NCI-H146 (cell line): ENCODE data around the gene TRANK1.
"Not testable (repeated sequence)": the region's sequence is repeated elsewhere in the genome, so short reads cannot be mapped to it uniquely, and the experiment has no call there.

ENCODE experiments used
- DNase-seq: peaks from one replicate; lab custom pipeline; 2025; lab: John Stamatoyannopoulos, UW

The TRANK1 gene

DNA sequence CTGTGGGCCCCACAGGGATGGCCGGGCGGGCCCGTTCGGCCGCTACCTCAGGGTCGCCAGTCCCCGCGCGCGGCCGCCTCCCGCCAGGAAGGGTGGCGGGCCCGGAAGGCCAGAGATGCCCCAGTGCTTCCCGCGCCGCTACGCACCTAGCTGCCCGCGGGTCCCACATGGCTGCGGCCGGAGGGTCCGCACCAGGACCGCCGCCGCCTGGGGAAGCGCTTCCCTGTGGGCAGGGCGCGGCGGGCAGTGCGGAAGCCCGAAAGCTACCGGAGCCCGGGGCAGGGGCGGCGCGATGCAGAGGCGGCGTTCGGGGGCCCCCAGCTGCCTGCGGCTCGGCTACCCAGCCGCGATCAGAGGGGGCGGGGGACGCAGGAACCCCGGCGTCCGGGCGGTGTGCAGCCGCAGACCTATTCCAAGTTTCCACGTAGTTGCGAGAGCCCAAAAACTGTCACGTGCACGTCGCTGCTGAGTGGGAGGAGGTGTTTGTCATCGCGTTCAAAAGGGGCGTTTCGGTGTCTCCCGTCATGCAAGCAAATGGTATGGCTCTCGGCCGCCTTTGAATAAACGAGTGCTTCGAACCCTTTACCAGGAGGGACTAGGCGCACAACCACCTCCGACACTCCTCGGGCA, at the start of gene TRANK1:
TRANK1 (minus strand) TSS at position 414 of the 630 bp plus-strand sequence; CDS start at position 169, 245 bp downstream.
- DNase-seq, result peak; percentile 56

DNA sequence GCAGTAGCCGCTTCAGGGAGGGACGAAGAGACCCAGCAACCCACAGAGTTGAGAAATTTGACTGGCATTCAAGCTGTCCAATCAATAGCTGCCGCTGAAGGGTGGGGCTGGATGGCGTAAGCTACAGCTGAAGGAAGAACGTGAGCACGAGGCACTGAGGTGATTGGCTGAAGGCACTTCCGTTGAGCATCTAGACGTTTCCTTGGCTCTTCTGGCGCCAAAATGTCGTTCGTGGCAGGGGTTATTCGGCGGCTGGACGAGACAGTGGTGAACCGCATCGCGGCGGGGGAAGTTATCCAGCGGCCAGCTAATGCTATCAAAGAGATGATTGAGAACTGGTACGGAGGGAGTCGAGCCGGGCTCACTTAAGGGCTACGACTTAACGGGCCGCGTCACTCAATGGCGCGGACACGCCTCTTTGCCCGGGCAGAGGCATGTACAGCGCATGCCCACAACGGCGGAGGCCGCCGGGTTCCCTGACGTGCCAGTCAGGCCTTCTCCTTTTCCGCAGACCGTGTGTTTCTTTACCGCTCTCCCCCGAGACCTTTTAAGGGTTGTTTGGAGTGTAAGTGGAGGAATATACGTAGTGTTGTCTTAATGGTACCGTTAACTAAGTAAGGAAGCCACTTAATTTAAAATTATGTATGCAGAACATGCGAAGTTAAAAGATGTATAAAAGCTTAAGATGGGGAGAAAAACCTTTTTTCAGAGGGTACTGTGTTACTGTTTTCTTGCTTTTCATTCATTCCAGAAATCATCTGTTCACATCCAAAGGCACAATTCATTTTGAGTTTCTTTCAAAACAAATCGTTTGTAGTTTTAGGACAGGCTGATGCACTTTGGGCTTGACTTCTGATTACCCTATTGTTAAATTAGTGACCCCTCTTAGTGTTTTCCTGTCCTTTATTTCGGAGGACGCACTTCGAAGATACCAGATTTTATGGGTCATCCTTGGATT, 48.8 kb upstream of the TRANK1 start, which contains the start of gene MLH1:
MLH1 (plus strand) TSS at position 193 of the 958 bp plus-strand sequence; CDS start at position 223, 30 bp downstream.
- DNase-seq, result no peak

DNA sequence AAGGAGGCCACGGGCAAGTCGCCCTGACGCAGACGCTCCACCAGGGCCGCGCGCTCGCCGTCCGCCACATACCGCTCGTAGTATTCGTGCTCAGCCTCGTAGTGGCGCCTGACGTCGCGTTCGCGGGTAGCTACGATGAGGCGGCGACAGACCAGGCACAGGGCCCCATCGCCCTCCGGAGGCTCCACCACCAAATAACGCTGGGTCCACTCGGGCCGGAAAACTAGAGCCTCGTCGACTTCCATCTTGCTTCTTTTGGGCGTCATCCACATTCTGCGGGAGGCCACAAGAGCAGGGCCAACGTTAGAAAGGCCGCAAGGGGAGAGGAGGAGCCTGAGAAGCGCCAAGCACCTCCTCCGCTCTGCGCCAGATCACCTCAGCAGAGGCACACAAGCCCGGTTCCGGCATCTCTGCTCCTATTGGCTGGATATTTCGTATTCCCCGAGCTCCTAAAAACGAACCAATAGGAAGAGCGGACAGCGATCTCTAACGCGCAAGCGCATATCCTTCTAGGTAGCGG, 48.0 kb upstream of the TRANK1 start, which contains the start of gene EPM2AIP1:
EPM2AIP1 (minus strand) TSS at position 326 of the 520 bp plus-strand sequence; CDS start at position 272, 54 bp downstream.
- DNase-seq, result no peak

DNA sequence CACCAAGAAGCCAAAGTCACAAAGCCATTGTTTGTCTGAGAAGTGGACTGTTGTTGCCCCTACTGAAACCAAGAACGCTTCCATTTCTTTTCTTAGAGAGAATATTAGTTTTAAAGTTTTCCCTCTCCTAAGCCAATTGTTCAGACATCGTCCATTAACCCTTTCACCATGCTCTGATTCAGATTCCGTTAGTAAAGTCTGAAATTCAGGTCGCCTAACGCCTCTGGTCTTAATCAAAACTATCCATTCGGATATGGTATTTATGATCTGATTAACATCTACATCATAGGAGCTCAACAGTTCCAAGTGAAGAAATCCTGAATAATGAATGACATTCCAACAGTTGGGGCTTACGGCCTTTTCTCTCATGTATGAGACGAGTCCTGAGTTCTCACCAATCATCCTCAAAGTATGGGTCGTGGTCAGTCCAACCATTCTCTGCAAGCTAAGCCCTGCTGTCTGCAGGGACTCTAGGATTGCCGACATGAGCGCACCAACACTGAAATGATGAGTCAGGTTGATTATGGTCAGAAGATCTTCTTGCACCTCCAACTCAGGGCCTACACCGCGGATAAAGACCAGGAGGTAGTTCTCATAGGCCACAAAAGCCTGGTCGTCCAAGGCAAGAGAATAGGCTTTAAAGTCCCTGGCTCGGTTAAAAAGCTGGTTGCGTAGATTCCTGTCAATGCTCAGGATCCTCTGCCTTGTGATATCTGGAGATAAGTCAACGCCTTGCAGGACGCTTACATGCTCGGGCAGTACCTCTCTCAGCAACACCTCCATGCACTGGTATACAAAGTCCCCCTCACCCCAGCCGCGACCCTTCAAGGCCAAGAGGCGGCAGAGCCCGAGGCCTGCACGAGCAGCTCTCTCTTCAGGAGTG, 47.3 kb upstream of the TRANK1 start:
- DNase-seq, result no peak

DNA sequence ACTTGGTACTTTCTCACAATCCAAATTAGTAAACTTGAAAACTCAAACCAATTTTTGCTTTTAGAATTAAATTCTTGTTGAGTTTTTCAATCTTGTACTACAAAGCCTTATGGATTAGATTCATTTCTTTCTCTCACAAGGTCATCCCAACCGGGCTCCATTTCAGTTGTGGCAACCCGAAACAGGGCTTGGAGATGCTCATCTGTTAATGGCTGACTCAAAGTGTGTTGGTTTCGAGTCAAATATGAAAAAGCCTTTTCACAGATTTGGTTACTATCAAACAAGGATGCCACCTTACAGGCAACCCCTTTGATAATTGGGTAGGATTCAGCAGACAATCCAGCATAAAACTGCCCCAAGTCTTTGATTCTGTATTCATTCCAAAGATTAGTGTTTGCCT, 46.3 kb upstream of the TRANK1 start:
- DNase-seq, result no peak

DNA sequence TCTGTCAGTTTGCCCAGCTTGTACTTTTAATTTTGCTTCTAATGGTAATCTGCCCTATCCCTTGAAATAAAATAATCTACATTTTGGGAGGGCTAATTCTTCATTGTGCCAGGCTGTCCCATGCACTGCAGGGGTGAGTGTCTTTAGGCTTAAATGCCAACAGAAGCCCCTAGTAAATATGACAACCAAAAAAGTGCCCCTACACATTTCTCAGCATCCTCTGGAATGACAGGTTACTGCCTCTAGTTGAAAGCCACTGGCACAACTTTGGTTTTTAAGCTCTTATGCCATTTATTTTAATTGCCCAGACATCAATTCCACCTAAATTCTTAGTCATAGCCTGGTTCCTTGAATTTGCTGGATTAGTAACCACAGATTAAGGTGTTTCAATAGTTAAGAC, 44.7 kb upstream of the TRANK1 start:
- DNase-seq, result no peak

DNA sequence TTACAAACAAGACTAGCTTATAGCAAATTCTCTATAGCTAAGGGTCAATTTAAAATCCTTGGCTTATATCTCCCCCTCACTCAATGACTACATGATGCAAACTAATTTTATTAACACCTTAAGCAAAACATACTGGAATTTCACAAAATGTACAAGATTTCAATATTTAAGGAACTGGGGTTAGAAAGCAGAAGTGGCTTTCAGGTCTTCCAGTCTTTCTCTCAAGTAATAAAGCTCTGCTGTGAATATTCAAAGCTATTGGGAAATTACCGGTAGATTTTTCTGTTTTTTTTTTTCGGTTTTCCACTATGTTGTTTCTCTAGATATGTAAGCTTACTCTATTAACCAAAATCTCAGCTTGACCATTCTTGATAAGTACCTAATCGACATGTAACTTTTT, 44.2 kb upstream of the TRANK1 start:
- DNase-seq, result no peak

DNA sequence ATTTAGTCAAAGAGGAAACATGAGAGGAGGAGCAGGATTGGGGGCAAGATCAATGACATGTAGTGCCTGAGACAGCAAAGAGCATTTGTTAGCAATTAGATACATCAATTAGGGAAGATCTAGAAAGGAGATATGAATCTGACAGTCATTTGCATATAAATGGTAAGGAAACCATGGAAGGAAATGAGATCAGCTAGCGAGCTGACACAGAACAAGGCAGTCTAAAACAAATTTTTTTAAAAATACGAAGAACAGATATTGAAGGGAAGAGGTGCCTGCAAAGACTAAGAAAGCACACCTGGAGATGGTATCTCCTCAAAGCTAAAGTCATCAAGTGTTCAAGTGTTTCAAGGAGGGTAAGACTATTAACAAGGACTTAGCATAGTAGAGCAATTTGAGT, 43.5 kb upstream of the TRANK1 start:
- DNase-seq, result no peak

DNA sequence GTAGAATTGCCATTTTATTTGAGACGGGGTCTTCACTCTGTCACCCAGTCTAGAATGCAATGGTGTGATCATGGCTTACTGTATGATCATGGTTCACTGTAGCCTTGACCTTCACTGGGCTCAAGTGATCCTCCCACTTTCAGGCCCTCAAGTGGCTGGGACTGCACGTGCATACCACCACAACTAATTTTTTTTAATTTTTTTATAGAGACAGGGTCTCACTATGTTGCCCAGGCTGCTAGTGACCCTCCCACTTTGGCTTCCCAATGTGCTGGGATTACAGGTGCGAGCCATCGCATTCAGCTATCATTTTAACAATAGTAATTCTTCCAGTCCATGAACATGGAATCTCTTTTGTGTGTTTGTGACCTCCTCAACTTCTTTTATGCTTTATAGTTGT, 36.2 kb upstream of the TRANK1 start:
- no peak for DNase-seq

DNA sequence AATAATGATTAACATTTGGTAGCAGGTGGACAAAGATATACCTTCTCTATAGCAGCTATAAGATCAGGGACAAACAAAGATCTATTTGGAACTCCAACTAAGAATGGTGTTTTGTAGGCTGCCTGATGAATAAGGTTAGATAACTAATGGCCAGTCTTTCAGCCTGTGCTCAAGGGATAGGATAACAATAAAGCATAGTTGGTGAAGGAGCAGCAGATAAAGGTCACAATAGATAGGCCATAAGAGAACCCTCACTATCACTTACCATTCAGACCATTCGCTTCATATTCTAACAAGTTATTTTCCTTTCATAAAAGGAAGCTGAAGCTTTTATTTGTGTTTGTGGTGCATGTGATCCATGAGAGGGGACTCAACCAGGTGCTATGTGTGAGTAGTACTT, 28.3 kb upstream of the TRANK1 start:
- DNase-seq, result no peak

DNA sequence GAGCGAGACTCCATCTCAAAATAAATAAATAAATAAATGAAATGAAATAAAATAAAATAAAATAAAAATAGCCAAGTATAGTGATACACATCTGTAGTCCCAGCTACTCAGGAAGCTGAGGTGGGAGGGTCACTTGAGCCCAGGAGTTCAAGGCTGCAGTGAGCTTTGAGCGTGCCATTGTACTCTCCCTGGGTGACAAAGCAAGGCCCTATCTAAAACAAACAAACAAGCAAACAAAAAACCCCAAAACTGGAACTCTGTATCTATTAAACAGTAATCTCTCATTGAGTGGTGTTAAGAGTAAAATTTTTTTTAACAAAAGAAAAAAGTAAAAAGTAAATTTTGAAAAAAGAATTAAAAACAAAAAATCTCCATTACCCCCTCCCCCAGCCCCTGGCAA, 27.3 kb upstream of the TRANK1 start:
- no peak for DNase-seq

DNA sequence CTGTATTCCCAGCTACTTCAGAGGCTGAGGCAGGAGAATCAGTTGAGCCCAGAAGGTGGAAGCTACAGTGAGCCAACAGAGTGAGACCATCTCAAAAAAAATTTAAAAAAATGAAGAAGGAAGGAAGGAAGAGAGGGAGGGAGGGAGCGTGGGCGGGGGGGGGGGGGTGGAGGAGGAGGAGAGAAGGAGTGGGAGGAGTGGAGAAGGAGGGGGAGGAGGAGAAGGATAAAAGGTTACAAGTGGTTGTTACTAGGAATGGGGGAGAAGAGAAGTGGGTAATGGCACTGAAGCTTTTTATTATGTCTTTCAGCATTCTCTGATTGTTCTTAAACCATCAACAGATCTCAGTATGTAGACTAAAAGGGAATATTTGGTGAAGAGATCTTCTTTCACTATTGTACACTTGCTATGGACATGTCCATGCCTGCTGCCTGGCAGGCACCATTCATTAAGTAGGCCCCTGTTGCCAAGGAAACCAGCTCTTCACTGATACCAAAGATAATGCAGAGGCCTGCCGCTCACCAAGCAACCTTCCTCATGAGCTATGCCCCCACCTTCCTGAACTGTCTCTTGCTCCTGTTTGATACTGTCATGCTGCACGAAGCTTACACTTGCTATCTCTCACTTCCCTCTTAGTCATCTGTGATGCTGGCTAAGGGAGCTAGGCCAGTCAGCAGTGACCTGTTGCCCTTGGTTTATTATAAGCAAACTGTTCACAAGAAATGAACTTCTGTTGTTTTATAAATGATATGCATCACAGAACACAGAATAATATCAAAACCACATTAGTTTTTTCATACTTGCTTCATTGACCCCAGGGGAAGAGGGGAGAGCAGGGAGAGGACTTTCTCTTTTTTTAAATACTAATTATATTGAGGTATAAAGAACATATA, 24.9 kb upstream of the TRANK1 start:
- DNase-seq, result peak; percentile 98

DNA sequence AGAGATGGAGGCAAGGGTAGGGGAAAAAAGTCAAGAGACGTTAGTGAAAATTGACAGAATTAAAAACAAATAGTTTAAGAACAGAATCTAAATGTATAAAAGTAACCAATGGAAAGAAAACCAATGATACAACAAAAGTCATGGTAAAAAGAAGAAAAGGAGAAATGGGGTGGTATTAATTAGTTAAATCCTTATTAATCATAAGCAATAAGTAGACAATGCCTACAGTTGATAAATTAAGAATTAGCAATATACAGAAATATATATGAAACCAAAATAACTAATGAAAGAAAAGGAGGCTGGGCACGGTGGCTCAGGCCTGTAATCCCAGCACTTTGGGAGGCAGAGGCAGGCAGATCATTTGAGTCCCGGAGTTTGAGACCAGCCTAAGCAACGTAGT, 24.2 kb upstream of the TRANK1 start:
- no peak for DNase-seq

DNA sequence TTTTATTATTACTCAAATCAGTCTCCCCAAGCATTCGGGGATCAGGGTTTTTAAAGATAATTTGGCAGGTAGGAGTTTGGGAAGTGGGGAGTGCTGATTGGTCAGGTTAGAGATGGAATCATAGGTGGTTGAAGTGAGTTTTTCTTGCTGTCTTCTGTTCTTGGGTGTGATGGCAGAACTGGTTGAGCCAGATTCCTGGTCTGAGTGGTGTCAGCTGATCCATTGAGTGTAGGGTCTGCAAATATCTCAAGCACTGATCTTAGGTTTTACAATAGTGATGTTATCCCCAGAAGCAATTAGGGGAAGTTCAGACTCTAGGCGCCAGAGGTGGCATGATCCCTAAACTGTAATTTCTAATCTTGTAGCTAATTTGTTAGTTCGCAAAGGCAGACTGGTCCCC, 20.6 kb upstream of the TRANK1 start:
- DNase-seq, result no peak

DNA sequence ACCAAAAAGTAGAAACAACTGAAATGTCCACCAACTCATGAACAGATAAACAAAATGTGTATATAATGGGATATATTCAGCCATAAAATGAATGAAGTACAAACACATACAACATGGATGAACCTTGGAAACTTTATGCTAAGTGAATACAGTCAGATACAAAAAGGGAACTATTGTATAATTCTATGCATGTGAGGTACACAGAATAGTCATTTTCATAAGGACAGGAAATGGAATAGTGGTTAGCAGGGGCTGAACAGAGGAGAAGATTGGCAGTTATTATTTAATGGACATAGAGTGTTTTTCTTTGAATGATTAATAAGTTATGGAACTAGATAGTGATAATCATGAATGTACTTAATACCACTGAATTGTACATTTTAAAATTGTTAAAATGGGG, 20.0 kb upstream of the TRANK1 start:
- DNase-seq, result no peak

DNA sequence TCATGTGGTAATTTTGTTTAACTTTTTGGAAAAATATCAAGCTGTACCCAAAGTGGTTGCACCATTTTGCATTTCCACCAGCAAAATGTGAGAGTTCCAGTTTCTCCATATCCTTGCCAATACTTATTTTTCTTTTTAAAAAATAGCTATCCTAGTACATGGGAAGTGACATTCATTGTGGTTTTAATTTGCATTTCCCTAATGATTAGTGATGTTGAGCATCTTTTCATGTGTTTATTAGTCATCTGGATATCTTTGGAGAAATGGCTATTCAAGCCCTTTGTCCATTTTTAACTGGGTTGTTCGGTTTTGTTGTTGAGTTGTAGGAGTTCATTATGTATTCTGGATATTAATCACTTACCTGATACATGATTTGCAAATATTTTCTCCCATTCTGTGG, 19.5 kb upstream of the TRANK1 start:
- no peak for DNase-seq

DNA sequence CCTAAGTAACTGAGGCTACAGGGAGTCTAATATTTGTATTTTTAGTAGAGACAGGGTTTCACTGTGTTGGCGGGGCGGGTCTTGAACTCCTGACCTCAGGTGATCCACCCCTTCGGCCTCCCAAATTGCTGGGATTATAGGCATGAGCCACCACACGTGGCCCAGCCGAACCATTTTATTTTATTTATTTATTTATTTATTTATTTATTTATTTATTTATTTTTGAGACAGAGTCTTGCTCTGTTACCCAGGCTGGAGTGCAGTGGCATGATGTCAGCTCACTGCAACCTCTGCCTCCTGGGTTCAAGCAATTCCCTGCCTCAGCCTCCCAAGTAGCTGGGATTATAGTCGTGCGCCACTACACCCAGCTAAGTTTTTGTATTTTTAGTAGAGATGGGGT, 18.2 kb upstream of the TRANK1 start:
- not testable (repeated sequence) for DNase-seq

DNA sequence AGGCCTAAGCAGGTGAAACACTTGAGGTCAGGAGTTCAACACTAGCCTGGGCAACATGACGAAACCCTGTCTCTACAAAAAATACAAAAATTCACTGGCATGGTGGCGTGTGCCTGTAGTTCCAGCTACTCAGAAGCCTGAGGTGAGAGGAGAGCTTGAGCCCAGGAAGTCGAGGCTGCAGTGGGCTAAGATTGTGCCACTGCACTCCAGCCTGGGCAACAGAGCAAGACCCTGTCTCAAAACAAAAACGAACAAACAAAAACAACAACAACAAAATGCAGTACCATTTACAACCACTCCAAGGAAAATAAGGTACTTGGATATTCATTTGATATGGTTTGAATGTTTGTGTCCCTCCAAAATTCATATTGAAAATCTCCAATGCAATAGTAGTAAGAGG, 15.6 kb upstream of the TRANK1 start:
- no peak for DNase-seq

DNA sequence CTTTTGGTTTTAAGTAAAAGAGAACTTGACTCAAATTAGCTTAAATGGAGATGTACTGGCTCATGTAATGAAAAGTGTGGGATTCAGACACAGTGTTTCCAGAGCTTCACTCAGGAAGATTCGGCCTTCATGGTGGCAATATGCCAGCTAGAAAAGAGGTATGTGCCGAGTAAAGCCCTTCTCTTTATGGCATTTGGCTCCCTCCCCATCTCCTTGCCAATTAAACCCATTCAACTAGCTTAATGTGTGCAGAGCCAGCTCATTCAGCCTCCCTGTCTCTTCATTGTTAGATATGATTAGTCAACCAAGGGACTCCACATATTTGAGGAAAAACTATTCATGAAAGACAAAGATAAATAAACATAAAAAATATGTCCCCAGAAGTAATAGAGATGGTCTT, 15.0 kb upstream of the TRANK1 start:
- DNase-seq, result peak; percentile 61

DNA sequence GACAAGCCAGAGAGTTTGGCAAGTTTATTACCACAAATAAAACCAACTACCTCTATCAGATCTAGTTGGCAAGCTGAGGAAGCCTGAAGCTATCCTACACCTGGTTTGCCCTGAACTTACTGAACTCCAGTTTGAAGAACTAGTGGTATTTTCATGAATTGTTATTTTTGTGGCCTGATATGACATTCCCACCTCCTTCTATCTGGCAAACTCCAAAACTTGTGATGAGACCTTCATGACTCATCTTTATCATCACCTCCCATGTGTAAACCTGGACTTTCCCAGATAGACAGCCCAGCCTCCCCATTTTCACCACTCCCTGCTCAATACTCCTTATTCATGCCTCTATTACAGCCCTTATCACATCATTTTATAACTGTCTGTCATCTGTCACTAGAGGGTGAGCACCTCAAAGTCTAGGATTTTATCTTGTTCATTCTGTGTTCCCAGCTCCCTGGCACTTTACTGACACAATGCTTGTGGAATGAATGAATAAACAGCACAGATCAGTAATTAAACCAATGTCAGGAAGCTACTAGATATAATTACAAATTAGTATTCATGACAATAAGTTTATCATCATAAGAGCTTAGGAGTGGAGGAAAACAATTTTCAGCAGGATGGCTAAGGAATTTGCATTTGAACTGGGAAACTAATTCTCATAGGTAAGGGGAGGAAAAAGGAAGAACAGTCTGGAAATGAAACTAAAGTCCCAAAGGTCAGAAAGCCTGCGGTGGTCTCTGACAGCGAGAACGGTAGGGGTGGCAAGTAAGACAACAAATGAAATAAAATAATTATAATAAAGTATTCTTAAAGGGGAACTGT, 13.2 kb upstream of the TRANK1 start:
- DNase-seq, result no peak
